Iris pigment epithelial cell (primary cell): ENCODE data around the gene CPEB4.

Experiments
- DNase-seq: peaks from one replicate; pipeline ENCODE4 v3.0.0-alpha.2; 2011; ENCODE audit warnings: low read depth

CPEB4 gene

GRCh38 chr5:173972925-173973615, 84.9 kb downstream of the CPEB4 start:
- DNase-seq: peak; percentile 72

- no peak for DNase-seq
Observed at GRCh38 chr5:173973616-173973969, 85.4 kb downstream of the CPEB4 start.

- no peak for DNase-seq
Observed at GRCh38 chr5:173974688-173975239, 86.6 kb downstream of the CPEB4 start.

- DNase-seq: no peak
Observed at GRCh38 chr5:173981185-173981761, 93.1 kb downstream of the CPEB4 start.

- DNase-seq: peak; percentile 36
Observed at GRCh38 chr5:173984218-173984617, 96.1 kb downstream of the CPEB4 start.

GRCh38 chr5:173988554-173989431, 100.6 kb downstream of the CPEB4 start, which contains the start of gene C5orf47:
TSS of gene C5orf47 (plus strand) at chr5:173989170. CDS start at chr5:173989264, 94 bp downstream.
- DNase-seq: no peak

GRCh38 chr5:173989432-173990082, 101.4 kb downstream of the CPEB4 start:
- no peak for DNase-seq

GRCh38 chr5:173997331-173997730, 109.2 kb downstream of the CPEB4 start:
- DNase-seq: no peak

GRCh38 chr5:173998531-173998930, 110.4 kb downstream of the CPEB4 start:
- no peak for DNase-seq

GRCh38 chr5:174000076-174000475, 111.9 kb downstream of the CPEB4 start:
- DNase-seq: no peak

- DNase-seq: no peak
Observed at GRCh38 chr5:174003795-174004194, 115.6 kb downstream of the CPEB4 start.

- no peak for DNase-seq
Observed at GRCh38 chr5:174008922-174009321, 120.8 kb downstream of the CPEB4 start.

GRCh38 chr5:174010365-174010764, 122.2 kb downstream of the CPEB4 start:
- no peak for DNase-seq

- DNase-seq: no peak
Observed at GRCh38 chr5:174011441-174011840, 123.3 kb downstream of the CPEB4 start.
